Neuronal stem cell (in vitro differentiated cells): Measurements from ENCODE around the gene UNC93A.
"Not testable (repeated sequence)": the region's sequence is repeated elsewhere in the genome, so short reads cannot be mapped to it uniquely, and the experiment has no call there.

ENCODE experiments used
- DNase-seq: peaks from one replicate; pipeline ENCODE4 v3.0.0-alpha.2; 2013; ENCODE audit warnings: low spot score
- H2AFZ ChIP-seq: one replicate; pipeline ENCODE4 v1.6.1; 2013; ENCODE audit warnings: mild to moderate bottlenecking, low read length, inconsistent platforms
- H2AK5ac ChIP-seq: 2 replicates; pipeline ENCODE4 v1.6.1; 2013; ENCODE audit warnings: low read depth, mild to moderate bottlenecking, inconsistent platforms, low read length, moderate library complexity, mixed read lengths
- H2BK120ac ChIP-seq: 2 replicates; pipeline ENCODE4 v1.6.1; 2013; ENCODE audit warnings: low read depth, mild to moderate bottlenecking, inconsistent platforms, low read length, moderate library complexity, mixed read lengths
- H2BK12ac ChIP-seq: one replicate; pipeline ENCODE4 v1.6.1; 2013; ENCODE audit warnings: low read length, inconsistent platforms
- H2BK15ac ChIP-seq: 2 replicates; pipeline ENCODE4 v1.6.1; 2013; ENCODE audit warnings: mild to moderate bottlenecking, low read length, inconsistent platforms, mixed read lengths
- H2BK5ac ChIP-seq: one replicate; pipeline ENCODE4 v1.6.1; 2013; ENCODE audit warnings: inconsistent platforms, mild to moderate bottlenecking, low read length, moderate library complexity
- H3K14ac ChIP-seq: one replicate; pipeline ENCODE4 v1.6.1; 2013; ENCODE audit warnings: low read length, inconsistent platforms
- H3K18ac ChIP-seq: 2 replicates; pipeline ENCODE4 v1.6.1; 2013; ENCODE audit warnings: low read length, inconsistent platforms
- H3K23ac ChIP-seq: 2 replicates; pipeline ENCODE4 v1.6.1; 2013; ENCODE audit warnings: low read depth, mild to moderate bottlenecking, mixed read lengths, low read length, inconsistent platforms; ENCODE audit not compliant: poor library complexity
- H3K27ac ChIP-seq: replicated peaks from 3 replicates; pipeline ENCODE4 v1.5.1; 2013; ENCODE audit warnings: low read length, inconsistent platforms
- H3K27me3 ChIP-seq, 3 experiments: 2 replicates each; pipeline ENCODE4 v1.6.1; 2013; ENCODE audit warnings: low read length in 3 of 3, mild to moderate bottlenecking in 2 of 3, inconsistent platforms in 1 of 3, low read depth in 1 of 3, mixed read lengths in 1 of 3, moderate library complexity in 1 of 3; ENCODE audit not compliant: control insufficient read depth in 3 of 3, insufficient read depth in 3 of 3
- H3K36me3 ChIP-seq, 2 donors: replicated peaks in 1 of 2; 2 replicates each; pipeline ENCODE4 v1.6.1; 2013; ENCODE audit warnings: low read length in 2 of 2; ENCODE audit not compliant: control insufficient read depth in 2 of 2, insufficient read depth in 2 of 2
- H3K4ac ChIP-seq: 2 replicates; pipeline ENCODE4 v1.6.1; 2013; ENCODE audit warnings: inconsistent platforms, mild to moderate bottlenecking, low read length, moderate library complexity
- H3K4me1 ChIP-seq, 2 donors: 1 replicate in 1 of 2; 2 replicates in 1 of 2; pipeline ENCODE4 v1.6.1; 2013; ENCODE audit warnings: low read length in 2 of 2, low read depth in 1 of 2; ENCODE audit not compliant: control insufficient read depth in 2 of 2, insufficient read depth in 1 of 2
- H3K4me2 ChIP-seq: one replicate; pipeline ENCODE4 v1.6.1; 2013; ENCODE audit warnings: mild to moderate bottlenecking, low read length, inconsistent platforms; ENCODE audit not compliant: insufficient read depth, poor library complexity, severe bottlenecking
- H3K4me3 ChIP-seq, 2 donors: 2 replicates each; pipeline ENCODE4 v1.5.1; 2013; ENCODE audit warnings: low read length in 2 of 2, mild to moderate bottlenecking in 2 of 2, inconsistent platforms in 1 of 2, moderate library complexity in 1 of 2
- H3K79me1 ChIP-seq: one replicate; pipeline ENCODE4 v1.6.1; 2013; ENCODE audit warnings: low read depth, mild to moderate bottlenecking, inconsistent platforms, low read length, moderate library complexity
- H3K9ac ChIP-seq: one replicate; pipeline ENCODE4 v1.6.1; 2013; ENCODE audit warnings: mild to moderate bottlenecking, low read depth, low read length, inconsistent platforms; ENCODE audit not compliant: poor library complexity
- H3K9me3 ChIP-seq, 2 donors: replicated peaks in 1 of 2; 2 replicates each; pipeline versions ENCODE3 to v1.6.1; 2013; ENCODE audit warnings: low read length in 2 of 2, mild to moderate bottlenecking in 2 of 2, inconsistent platforms in 1 of 2, low read depth in 1 of 2, mixed read lengths in 1 of 2, moderate library complexity in 1 of 2; ENCODE audit not compliant: control insufficient read depth in 2 of 2, insufficient read depth in 1 of 2
- H4K8ac ChIP-seq: one replicate; pipeline ENCODE4 v1.6.1; 2013; ENCODE audit warnings: low read depth, mild to moderate bottlenecking, inconsistent platforms, low read length, moderate library complexity
- H4K91ac ChIP-seq: one replicate; pipeline ENCODE4 v1.6.1; 2013; ENCODE audit warnings: low read length, low read depth, mild to moderate bottlenecking, inconsistent platforms; ENCODE audit not compliant: poor library complexity
- WGBS, 2 donors: extraction: QIAGEN DNeasy Blood & Tissue Kit; methylation state at CpG; one replicate each; pipeline ENCODE4 v1.1.7; 2013; ENCODE audit warnings: missing lambda C conversion rate in 2 of 2, mixed read lengths in 1 of 2; ENCODE audit not compliant: insufficient read length in 2 of 2, insufficient replicate concordance in 1 of 2; ENCODE audit errors: extremely low coverage in 2 of 2; 5-methylcytosine and 5-hydroxymethylcytosine counted together

UNC93A gene

DNA sequence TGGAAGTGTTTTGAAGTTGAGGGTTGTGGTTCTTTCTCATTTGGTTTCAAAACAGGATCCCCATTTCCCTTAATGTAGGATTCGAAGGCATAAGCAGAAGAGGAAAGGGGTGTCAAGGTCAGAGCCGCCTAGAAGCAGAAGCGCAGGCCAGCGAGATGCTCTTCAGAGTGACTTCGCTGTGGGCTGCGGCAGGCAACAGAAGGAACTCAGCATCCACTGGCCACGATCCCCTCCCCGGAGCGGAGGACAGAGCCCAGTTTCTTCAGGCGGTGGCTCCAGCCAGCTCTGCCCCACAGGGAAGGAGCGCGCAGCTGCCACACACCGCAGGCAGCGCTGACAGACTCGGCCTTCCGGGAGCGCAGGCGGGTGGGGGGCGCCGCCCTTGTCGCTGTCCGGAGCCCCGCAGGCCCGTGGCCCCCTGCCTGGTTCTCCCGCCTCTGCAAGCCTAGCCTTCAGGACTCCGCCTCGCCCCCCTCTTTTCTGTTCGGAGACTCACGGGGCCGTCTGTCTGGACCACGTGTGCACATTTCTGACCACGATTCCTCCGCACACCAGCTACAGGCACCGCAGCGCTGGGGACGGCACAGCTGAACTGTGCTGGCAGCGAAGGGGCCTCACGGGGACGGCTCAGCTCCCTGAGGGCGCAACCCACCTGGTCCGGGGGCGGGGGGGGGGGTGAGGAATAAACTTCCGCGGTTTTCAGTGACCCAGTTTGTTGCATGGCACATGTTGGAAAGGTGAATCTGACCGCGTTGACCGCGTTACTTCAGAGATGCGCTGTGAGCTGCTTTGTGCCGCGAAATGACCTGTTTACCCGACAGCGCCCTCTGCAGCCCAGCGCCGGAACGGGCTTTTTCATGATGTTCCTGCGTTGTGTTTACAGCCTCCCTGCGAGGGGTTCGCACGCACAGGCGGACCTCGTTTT is 59.9 kb downstream of the UNC93A start:
- peak; percentile 84 for DNase-seq

GRCh38 chr6:167351656-167352345 is 60.7 kb downstream of the UNC93A start:
- Histone ChIP-seq H2BK15ac (no peak overlapping the region), H3K9ac (no peak overlapping the region), H3K4ac (no peak overlapping the region), H3K4me1 (peaks cover 3 to 10% of the 10 kb centered on the region in 2 donors), H3K79me1 (no peaks in the 10 kb centered on the region), H2BK5ac (no peak overlapping the region), H2BK12ac (no peak overlapping the region), H3K27me3 (peaks cover 0 to 20% (median 14%) of the 10 kb centered on the region in 3 experiments), H4K91ac (no peak overlapping the region), H2BK120ac (no peak overlapping the region), H4K8ac (no peak overlapping the region), H2AFZ (peak overlapping the region; percentile 97), H3K9me3 (no peaks in the 10 kb centered on the region), H3K18ac (no peak overlapping the region), H3K14ac (no peak overlapping the region), H2AK5ac (no peak overlapping the region), H3K4me3 (no peak overlapping the region), H3K4me2 (no peak overlapping the region), H3K27ac (no peak overlapping the region), H3K23ac (no peak overlapping the region), H3K36me3 (no peaks in the 10 kb centered on the region)
- WGBS, 2 donors, result no CpG with 5 or more reads among the region's 13 CpGs
- DNase-seq, result no peak

More for the DNA sequence above, 59.9 kb downstream of the UNC93A start:
- no peak overlapping the region for H3K14ac ChIP-seq
- H3K36me3 ChIP-seq, result no peaks in the 10 kb centered on the region
- H2BK12ac ChIP-seq, result peak overlapping the region; percentile 91
- peak overlapping the region; percentile 97 for H3K18ac ChIP-seq
- no peak overlapping the region for H2AK5ac ChIP-seq
- H3K79me1 ChIP-seq, result no peaks in the 10 kb centered on the region
- peak overlapping the region; percentile 27 for H4K8ac ChIP-seq
- H2BK120ac ChIP-seq, result peak overlapping the region; percentile 35
- no peaks in the 10 kb centered on the region for H3K9me3 ChIP-seq
- peak overlapping the region; percentile 92 for H3K4me2 ChIP-seq
- no peak overlapping the region for H3K4ac ChIP-seq
- peak overlapping the region; percentile 66 for H3K23ac ChIP-seq
- peak overlapping the region; percentile 97 for H2AFZ ChIP-seq
- peak overlapping the region; percentile 87 for H2BK5ac ChIP-seq
- peak overlapping the region; percentile 59 for H2BK15ac ChIP-seq
- H3K27ac ChIP-seq, result no peak overlapping the region
- no peak overlapping the region for H4K91ac ChIP-seq
- H3K4me1 ChIP-seq, result peaks cover 3 to 10% of the 10 kb centered on the region in 2 donors
- peak overlapping the region; percentile 78 for H3K9ac ChIP-seq
- H3K27me3 ChIP-seq, result peaks cover 0 to 19% (median 14%) of the 10 kb centered on the region in 3 experiments
- H3K4me3 ChIP-seq, result peak overlapping the region; percentile 47 to 79
- no CpG with 5 or more reads among the region's 62 CpGs for WGBS, 2 donors

GRCh38 chr6:167356874-167357273 is 65.8 kb downstream of the UNC93A start:
- H3K9me3 ChIP-seq, result no peaks in the 10 kb centered on the region

GRCh38 chr6:167358394-167358793 is 67.3 kb downstream of the UNC93A start:
- not testable (repeated sequence) for H3K27ac ChIP-seq, H3K4ac ChIP-seq, H3K9me3 ChIP-seq, H2BK5ac ChIP-seq, H3K27me3 ChIP-seq, H3K14ac ChIP-seq, H3K4me1 ChIP-seq, H2AK5ac ChIP-seq, DNase-seq, H4K91ac ChIP-seq, H3K4me3 ChIP-seq, H3K4me2 ChIP-seq, H4K8ac ChIP-seq, H3K18ac ChIP-seq, H2AFZ ChIP-seq, H3K79me1 ChIP-seq, H3K9ac ChIP-seq, H2BK12ac ChIP-seq, H2BK15ac ChIP-seq, H2BK120ac ChIP-seq, H3K23ac ChIP-seq, H3K36me3 ChIP-seq
- no CpG with 5 or more reads among the region's 11 CpGs for WGBS, 2 donors

More at GRCh38 chr6:167356874-167357273, 65.8 kb downstream of the UNC93A start:
- Histone ChIP-seq H2AK5ac (no peak overlapping the region), H3K18ac (no peak overlapping the region), H2BK120ac (no peak overlapping the region), H2BK15ac (no peak overlapping the region), H3K14ac (no peak overlapping the region), H3K4me1 (no peaks in the 10 kb centered on the region), H4K91ac (no peak overlapping the region), H3K4ac (no peak overlapping the region), H3K4me3 (no peak overlapping the region), H3K36me3 (no peaks in the 10 kb centered on the region), H3K27ac (no peak overlapping the region), H2AFZ (no peak overlapping the region), H2BK5ac (no peak overlapping the region), H3K9ac (no peak overlapping the region), H3K79me1 (no peaks in the 10 kb centered on the region), H3K23ac (no peak overlapping the region), H3K4me2 (no peak overlapping the region), H4K8ac (no peak overlapping the region), H3K27me3 (peaks cover 0 to 10% (median 0%) of the 10 kb centered on the region in 3 experiments), H2BK12ac (no peak overlapping the region)
- WGBS, 2 donors, result no CpG with 5 or more reads among the region's 3 CpGs
- DNase-seq, result no peak
